ENCODE results near the gene PSG7.
"Not testable (repeated sequence)": the region's sequence is repeated elsewhere in the genome, so short reads cannot be mapped to it uniquely, and the experiment has no call there.

PSG7 gene

DNA sequence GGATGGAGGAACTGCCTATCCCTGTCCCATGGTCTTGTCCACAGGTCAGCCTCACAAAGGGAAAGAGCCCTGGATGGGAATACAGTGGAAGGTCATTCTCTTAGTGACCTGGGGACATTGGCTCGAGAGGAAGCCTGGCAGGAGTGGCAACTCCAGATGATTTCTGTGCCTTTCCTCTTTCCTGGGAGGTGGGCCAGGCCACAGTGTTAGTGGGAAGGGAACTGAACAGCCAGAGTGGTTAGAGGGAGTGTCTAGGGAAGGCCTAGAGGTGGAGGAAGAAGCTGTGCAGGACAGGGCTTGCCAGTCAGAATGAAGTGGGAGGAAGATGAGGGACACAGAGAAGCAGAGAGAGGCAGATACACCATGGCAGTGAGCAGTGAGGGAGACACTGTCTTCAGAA, 61.1 kb downstream of the PSG7 start:
- H2BK12ac ChIP-seq (ENCODE audit: low read length in 2 of 2); H3K23ac ChIP-seq (ENCODE audit: low read length in 2 of 2): not testable (repeated sequence)
- WGBS, result 26% methylated on average over 1 of the region's 1 CpG

GRCh38 chr19:42874901-42875813, 61.9 kb downstream of the PSG7 start:
- H3K27ac ChIP-seq (ENCODE audit: low read length, poor library complexity, severe bottlenecking); H3K9me3 ChIP-seq (ENCODE audit: control insufficient read depth, low read length); H3K79me1 ChIP-seq (replicated peaks; ENCODE audit: low read length, poor library complexity, severe bottlenecking); H2AK5ac ChIP-seq (ENCODE audit: low read length, severe bottlenecking); H2BK12ac ChIP-seq (ENCODE audit: low read length in 2 of 2); H3K4me2 ChIP-seq (ENCODE audit: low read length, poor library complexity, severe bottlenecking); H2BK120ac ChIP-seq (ENCODE audit: low read depth, low read length); H4K8ac ChIP-seq (ENCODE audit: low read length); H3K36me3 ChIP-seq (ENCODE audit: control insufficient read depth in 1 of 2, insufficient read depth in 2 of 2, low read depth in 1 of 2, low read length in 2 of 2); H3K4me3 ChIP-seq (ENCODE audit: insufficient read depth in 1 of 2, low read depth in 1 of 2, low read length in 2 of 2); H2AFZ ChIP-seq (ENCODE audit: low read depth, low read length); DNase-seq; H3K18ac ChIP-seq (ENCODE audit: low read depth in 1 of 2, low read length in 2 of 2); H3K27me3 ChIP-seq (ENCODE audit: control insufficient read depth in 1 of 2, insufficient read depth in 1 of 2, low read length in 2 of 2); H3K4ac ChIP-seq (ENCODE audit: low read depth in 1 of 2, low read length in 2 of 2); H4K91ac ChIP-seq (ENCODE audit: low read length); H2BK5ac ChIP-seq (ENCODE audit: low read depth, low read length, poor library complexity, severe bottlenecking); H3K14ac ChIP-seq (ENCODE audit: low read length in 2 of 2); H2BK15ac ChIP-seq (ENCODE audit: low read depth, poor library complexity, severe bottlenecking); H3K4me1 ChIP-seq (ENCODE audit: control insufficient read depth, insufficient read depth, low read depth, low read length); H3K23ac ChIP-seq (ENCODE audit: low read length in 2 of 2): not testable (repeated sequence)
- WGBS, result 77% methylated on average over 2 of the region's 4 CpGs
- peak overlapping the region; percentile 57 for H3K9ac ChIP-seq (ENCODE audit: low read length)

More for the DNA sequence above, 61.1 kb downstream of the PSG7 start:
- H3K27ac ChIP-seq (ENCODE audit: low read length, poor library complexity, severe bottlenecking); DNase-seq; H2AFZ ChIP-seq (ENCODE audit: low read depth, low read length); H3K36me3 ChIP-seq (ENCODE audit: control insufficient read depth in 1 of 2, insufficient read depth in 2 of 2, low read depth in 1 of 2, low read length in 2 of 2); H3K27me3 ChIP-seq (ENCODE audit: control insufficient read depth in 1 of 2, insufficient read depth in 1 of 2, low read length in 2 of 2); H2AK5ac ChIP-seq (ENCODE audit: low read length, severe bottlenecking); H2BK5ac ChIP-seq (ENCODE audit: low read depth, low read length, poor library complexity, severe bottlenecking); H3K4me2 ChIP-seq (ENCODE audit: low read length, poor library complexity, severe bottlenecking); H3K4ac ChIP-seq (ENCODE audit: low read depth in 1 of 2, low read length in 2 of 2); H3K4me3 ChIP-seq (ENCODE audit: insufficient read depth in 1 of 2, low read depth in 1 of 2, low read length in 2 of 2); H3K79me1 ChIP-seq (replicated peaks; ENCODE audit: low read length, poor library complexity, severe bottlenecking); H3K9me3 ChIP-seq (ENCODE audit: control insufficient read depth, low read length); H2BK120ac ChIP-seq (ENCODE audit: low read depth, low read length); H2BK15ac ChIP-seq (ENCODE audit: low read depth, poor library complexity, severe bottlenecking); H4K8ac ChIP-seq (ENCODE audit: low read length); H3K4me1 ChIP-seq (ENCODE audit: control insufficient read depth, insufficient read depth, low read depth, low read length); H3K18ac ChIP-seq (ENCODE audit: low read depth in 1 of 2, low read length in 2 of 2); H3K14ac ChIP-seq (ENCODE audit: low read length in 2 of 2); H4K91ac ChIP-seq (ENCODE audit: low read length): not testable (repeated sequence)
- H3K9ac ChIP-seq (ENCODE audit: low read length), result peak overlapping the region; percentile 57

DNA sequence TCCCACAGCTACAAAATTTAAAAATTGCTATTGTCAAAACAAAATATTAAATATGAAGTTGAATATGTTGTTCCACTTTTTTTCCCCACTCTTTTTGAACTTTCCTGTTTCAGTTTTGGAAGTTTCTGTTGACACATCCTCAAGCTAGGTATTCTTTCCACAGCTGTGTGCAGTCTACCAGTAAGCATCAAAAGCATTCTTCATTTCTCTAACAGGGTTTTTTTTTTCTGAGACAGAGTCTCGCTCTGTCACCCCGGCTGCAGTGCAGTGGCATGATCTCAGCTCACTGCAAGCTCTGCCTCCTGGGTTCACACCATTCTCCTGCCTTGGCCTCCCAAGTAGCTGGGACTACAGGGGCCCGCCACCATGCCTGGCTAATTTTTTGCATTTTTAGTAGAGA, 62.9 kb downstream of the PSG7 start:
- H3K9me3 ChIP-seq (ENCODE audit: control insufficient read depth, low read length); H3K4me2 ChIP-seq (ENCODE audit: low read length, poor library complexity, severe bottlenecking); H2BK5ac ChIP-seq (ENCODE audit: low read depth, low read length, poor library complexity, severe bottlenecking); H2BK120ac ChIP-seq (ENCODE audit: low read depth, low read length); H3K4ac ChIP-seq (ENCODE audit: low read depth in 1 of 2, low read length in 2 of 2); H3K27me3 ChIP-seq (ENCODE audit: control insufficient read depth in 1 of 2, insufficient read depth in 1 of 2, low read length in 2 of 2); H3K4me3 ChIP-seq (ENCODE audit: insufficient read depth in 1 of 2, low read depth in 1 of 2, low read length in 2 of 2); H4K91ac ChIP-seq (ENCODE audit: low read length); H3K4me1 ChIP-seq (ENCODE audit: control insufficient read depth, insufficient read depth, low read depth, low read length); H2AK5ac ChIP-seq (ENCODE audit: low read length, severe bottlenecking); H3K23ac ChIP-seq (ENCODE audit: low read length in 2 of 2); H4K8ac ChIP-seq (ENCODE audit: low read length); H3K18ac ChIP-seq (ENCODE audit: low read depth in 1 of 2, low read length in 2 of 2); H2BK12ac ChIP-seq (ENCODE audit: low read length in 2 of 2); DNase-seq; H3K9ac ChIP-seq (ENCODE audit: low read length); H3K14ac ChIP-seq (ENCODE audit: low read length in 2 of 2); H2AFZ ChIP-seq (ENCODE audit: low read depth, low read length); H2BK15ac ChIP-seq (ENCODE audit: low read depth, poor library complexity, severe bottlenecking); H3K27ac ChIP-seq (ENCODE audit: low read length, poor library complexity, severe bottlenecking); H3K36me3 ChIP-seq (ENCODE audit: control insufficient read depth in 1 of 2, insufficient read depth in 2 of 2, low read depth in 1 of 2, low read length in 2 of 2); H3K79me1 ChIP-seq (replicated peaks; ENCODE audit: low read length, poor library complexity, severe bottlenecking): not testable (repeated sequence)
- 54% methylated on average over 3 of the region's 3 CpGs for WGBS
